ENCODE data around the gene IMPDH1.

IMPDH1 gene

DNA sequence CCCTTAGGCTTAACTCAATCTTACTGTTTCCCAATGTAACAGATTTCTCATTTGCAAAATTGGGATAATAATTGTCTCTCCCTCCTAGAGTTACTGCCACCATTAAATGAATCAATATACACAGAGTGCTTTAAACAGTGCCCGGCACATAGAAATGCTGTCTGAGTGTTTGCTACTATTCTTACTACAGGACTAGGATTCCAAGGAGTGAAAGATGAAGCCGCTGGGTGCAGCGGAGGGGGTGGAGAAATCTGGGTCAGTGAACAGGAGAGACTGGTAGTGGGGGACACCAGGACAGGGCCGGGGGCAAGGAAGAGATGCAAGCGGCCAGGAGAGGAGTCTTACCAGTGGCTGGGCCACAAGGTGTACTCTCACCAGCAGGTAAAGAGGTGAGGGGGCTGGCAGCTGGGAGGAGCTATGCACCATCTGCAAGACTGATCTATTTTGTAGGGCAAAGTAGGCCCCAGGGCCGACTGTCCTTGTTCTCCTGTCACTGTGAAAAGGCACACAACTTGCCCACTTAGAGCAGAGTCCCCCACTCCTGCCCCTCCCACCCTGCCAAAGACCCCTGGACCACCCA, 29.8 kb downstream of the IMPDH1 start:
- Histone ChIP-seq H3K4me3 (ENCODE audit: low read length) (no peak overlapping the region), H3K27me3 (replicated peaks; ENCODE audit: control insufficient read depth, insufficient read depth, low read length) (peaks cover 4% of the 10 kb centered on the region), H3K36me3 (ENCODE audit: control insufficient read depth, insufficient read depth, low read length, severe bottlenecking) (no peaks in the 10 kb centered on the region), H3K9ac (ENCODE audit: low read length) (no peak overlapping the region), H3K4me1 (ENCODE audit: control insufficient read depth, insufficient read depth, low read length) (no peaks in the 10 kb centered on the region), H3K9me3 (ENCODE audit: control insufficient read depth, low read length) (no peaks in the 10 kb centered on the region)
- DNase-seq (ENCODE audit: low read depth) = no peak

DNA sequence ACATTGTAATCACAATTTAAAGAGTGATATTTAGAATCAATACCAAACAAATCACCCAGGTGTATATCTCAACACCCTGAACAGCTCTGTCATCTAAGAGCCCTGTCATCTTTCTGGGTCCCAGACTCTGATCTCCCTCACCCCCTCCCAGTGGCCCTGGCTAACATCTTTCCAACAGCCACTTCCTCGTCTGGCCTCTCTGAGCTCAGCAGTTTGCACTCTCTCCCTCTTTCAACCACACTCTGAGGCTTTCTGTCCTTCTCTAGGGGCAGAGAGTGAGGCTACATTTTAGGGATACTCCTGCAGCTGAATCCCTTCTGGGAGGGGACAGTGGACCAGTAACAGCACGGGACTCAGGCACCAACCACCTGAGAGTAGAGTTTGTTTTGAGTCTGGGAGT, 31.1 kb downstream of the IMPDH1 start:
- no peaks in the 10 kb centered on the region for H3K4me1 ChIP-seq (ENCODE audit: control insufficient read depth, insufficient read depth, low read length)
- peaks cover 11% of the 10 kb centered on the region for H3K27me3 ChIP-seq (replicated peaks; ENCODE audit: control insufficient read depth, insufficient read depth, low read length)
- H3K36me3 ChIP-seq (ENCODE audit: control insufficient read depth, insufficient read depth, low read length, severe bottlenecking) = no peaks in the 10 kb centered on the region
- H3K9ac ChIP-seq (ENCODE audit: low read length) = no peak overlapping the region
- DNase-seq (ENCODE audit: low read depth) = no peak
- no peak overlapping the region for H3K4me3 ChIP-seq (ENCODE audit: low read length)
- H3K9me3 ChIP-seq (ENCODE audit: control insufficient read depth, low read length) = peaks cover 8% of the 10 kb centered on the region

DNA sequence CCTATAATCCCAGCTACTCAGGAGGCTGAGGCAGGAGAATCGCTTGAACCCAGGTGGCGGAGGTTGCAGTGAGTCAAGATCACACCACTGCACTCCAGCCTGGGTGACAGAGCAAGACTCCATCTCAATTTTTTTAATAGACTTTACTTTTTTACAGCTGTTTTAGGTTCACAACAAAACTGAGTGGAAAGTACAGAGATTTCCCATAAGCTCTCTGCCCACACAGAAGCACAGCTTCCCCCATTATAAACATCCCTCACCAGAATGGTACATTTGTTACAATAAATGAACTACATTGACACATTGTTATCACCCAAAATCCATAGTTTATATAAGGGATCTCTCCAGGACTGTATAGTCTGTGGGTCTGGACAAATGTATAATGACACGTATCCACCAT, 33.7 kb downstream of the IMPDH1 start:
- Histone ChIP-seq H3K4me3 (ENCODE audit: low read length) (no peak overlapping the region), H3K9me3 (ENCODE audit: control insufficient read depth, low read length) (peaks cover 10% of the 10 kb centered on the region), H3K9ac (ENCODE audit: low read length) (no peak overlapping the region), H3K27me3 (replicated peaks; ENCODE audit: control insufficient read depth, insufficient read depth, low read length) (peaks cover 15% of the 10 kb centered on the region), H3K36me3 (ENCODE audit: control insufficient read depth, insufficient read depth, low read length, severe bottlenecking) (no peaks in the 10 kb centered on the region), H3K4me1 (ENCODE audit: control insufficient read depth, insufficient read depth, low read length) (no peaks in the 10 kb centered on the region)
- no peak for DNase-seq (ENCODE audit: low read depth)

DNA sequence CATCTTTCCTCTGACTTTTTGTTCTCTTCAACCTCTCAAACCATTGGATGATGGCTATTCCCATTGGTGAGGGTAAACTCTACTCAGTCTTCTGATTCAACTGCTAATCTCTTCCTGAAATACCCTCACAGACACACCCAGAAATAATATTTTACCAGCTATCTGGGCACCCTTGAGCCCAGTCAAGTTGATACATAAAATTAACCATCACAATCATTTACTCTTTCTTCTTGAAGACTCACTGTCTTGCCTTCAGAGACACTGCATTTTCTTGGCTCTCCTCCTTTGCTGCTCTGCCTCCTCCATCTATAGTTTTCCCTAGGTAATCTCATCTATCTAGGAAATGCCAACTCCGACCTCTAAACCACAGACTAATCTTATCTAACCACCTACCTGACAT, 35.7 kb downstream of the IMPDH1 start:
- Histone ChIP-seq H3K9ac (ENCODE audit: low read length) (no peak overlapping the region), H3K27me3 (replicated peaks; ENCODE audit: control insufficient read depth, insufficient read depth, low read length) (peaks cover 15% of the 10 kb centered on the region), H3K36me3 (ENCODE audit: control insufficient read depth, insufficient read depth, low read length, severe bottlenecking) (no peaks in the 10 kb centered on the region), H3K9me3 (ENCODE audit: control insufficient read depth, low read length) (peaks cover 10% of the 10 kb centered on the region), H3K4me1 (ENCODE audit: control insufficient read depth, insufficient read depth, low read length) (no peaks in the 10 kb centered on the region), H3K4me3 (ENCODE audit: low read length) (no peak overlapping the region)
- no peak for DNase-seq (ENCODE audit: low read depth)

DNA sequence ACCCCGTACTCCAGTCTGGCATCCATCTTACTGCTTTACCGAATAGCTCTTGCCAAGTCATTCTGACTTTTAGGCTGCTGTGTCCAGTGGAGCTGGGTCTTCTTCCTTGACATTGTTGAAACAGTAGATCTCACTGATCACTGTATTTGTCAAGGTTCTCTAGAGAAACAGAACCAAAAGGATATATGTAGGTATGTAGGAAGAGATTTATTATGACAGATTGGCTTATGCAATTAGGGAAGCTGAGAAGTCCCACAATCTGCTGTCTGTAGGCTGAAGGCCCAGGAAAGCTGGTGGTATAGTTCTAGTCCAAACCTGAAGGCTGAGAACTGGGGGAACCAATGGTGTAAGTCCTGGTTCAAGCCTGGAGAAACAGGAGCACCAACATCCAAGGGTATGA, 36.2 kb downstream of the IMPDH1 start:
- Histone ChIP-seq H3K36me3 (ENCODE audit: control insufficient read depth, insufficient read depth, low read length, severe bottlenecking) (no peaks in the 10 kb centered on the region), H3K9me3 (ENCODE audit: control insufficient read depth, low read length) (peaks cover 10% of the 10 kb centered on the region), H3K27me3 (replicated peaks; ENCODE audit: control insufficient read depth, insufficient read depth, low read length) (peaks cover 15% of the 10 kb centered on the region), H3K4me3 (ENCODE audit: low read length) (no peak overlapping the region), H3K4me1 (ENCODE audit: control insufficient read depth, insufficient read depth, low read length) (no peaks in the 10 kb centered on the region), H3K9ac (ENCODE audit: low read length) (no peak overlapping the region)
- DNase-seq (ENCODE audit: low read depth) = no peak

DNA sequence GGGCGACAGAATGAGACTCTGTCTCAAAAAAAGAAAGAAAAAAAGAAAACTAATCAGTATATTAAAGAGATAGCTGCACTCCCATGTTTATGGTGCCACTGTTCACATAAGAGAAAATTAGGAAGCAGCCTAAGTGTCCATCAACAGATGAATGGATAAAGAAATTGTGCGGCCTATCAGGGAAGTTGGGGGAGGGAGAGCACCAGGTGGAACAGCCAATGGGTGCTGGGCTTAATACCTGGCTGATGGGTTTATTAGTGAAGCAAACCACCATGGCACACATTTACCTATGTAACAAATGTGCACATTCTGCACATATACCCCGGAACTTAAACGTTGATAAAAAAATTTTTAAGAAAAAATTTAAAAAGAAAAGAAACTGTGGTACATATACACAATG, 39.3 kb downstream of the IMPDH1 start:
- no peak overlapping the region for H3K9ac ChIP-seq (ENCODE audit: low read length)
- no peak overlapping the region for H3K4me3 ChIP-seq (ENCODE audit: low read length)
- H3K27me3 ChIP-seq (replicated peaks; ENCODE audit: control insufficient read depth, insufficient read depth, low read length) = peaks cover 31% of the 10 kb centered on the region
- no peaks in the 10 kb centered on the region for H3K36me3 ChIP-seq (ENCODE audit: control insufficient read depth, insufficient read depth, low read length, severe bottlenecking)
- peaks cover 10% of the 10 kb centered on the region for H3K9me3 ChIP-seq (ENCODE audit: control insufficient read depth, low read length)
- no peaks in the 10 kb centered on the region for H3K4me1 ChIP-seq (ENCODE audit: control insufficient read depth, insufficient read depth, low read length)
- no peak for DNase-seq (ENCODE audit: low read depth)

DNA sequence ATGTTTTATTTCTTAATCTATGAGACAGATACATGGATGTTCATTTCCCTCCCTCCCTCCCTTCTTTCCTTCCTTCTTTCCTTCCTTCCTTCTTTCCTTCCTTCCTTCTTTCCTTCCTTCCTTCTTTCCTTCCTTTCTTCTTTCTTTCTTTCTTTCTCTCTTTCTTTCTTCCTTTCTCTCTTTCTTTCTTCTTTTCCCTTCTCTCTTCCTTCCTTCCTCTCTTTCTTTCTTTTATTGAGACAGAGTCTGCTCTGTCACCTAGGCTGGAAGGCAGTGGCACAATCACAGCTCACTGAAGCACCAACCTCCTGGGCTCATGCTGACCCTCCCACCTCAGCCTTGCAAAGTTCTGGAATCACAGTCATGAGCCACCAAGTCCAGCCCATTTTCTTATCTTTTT, 42.8 kb downstream of the IMPDH1 start:
- Histone ChIP-seq H3K27me3 (replicated peaks; ENCODE audit: control insufficient read depth, insufficient read depth, low read length) (peaks cover 42% of the 10 kb centered on the region), H3K9ac (ENCODE audit: low read length) (no peak overlapping the region), H3K4me1 (ENCODE audit: control insufficient read depth, insufficient read depth, low read length) (peaks cover 2% of the 10 kb centered on the region), H3K9me3 (ENCODE audit: control insufficient read depth, low read length) (no peaks in the 10 kb centered on the region), H3K36me3 (ENCODE audit: control insufficient read depth, insufficient read depth, low read length, severe bottlenecking) (no peaks in the 10 kb centered on the region), H3K4me3 (ENCODE audit: low read length) (no peak overlapping the region)
- DNase-seq (ENCODE audit: low read depth) = no peak

DNA sequence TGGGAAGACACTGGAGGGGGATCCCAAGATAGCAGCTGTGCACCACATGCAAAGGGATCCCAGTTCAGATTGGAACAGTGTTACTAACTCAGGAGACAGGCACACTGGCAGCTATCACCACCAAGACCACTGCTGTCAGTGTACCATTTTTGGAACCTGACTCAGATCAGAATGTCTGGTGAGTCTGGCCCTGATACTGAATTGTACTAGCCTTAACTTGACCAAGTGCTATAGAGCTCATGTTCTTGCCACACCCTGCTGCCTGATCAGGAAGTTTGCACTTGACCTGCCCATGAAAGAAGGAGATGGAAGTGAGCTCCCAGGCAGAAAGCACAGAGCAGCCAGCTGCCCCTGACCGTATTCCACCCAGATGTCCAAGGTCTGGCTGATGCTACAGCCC, 43.5 kb downstream of the IMPDH1 start:
- no peak overlapping the region for H3K9ac ChIP-seq (ENCODE audit: low read length)
- no peak for DNase-seq (ENCODE audit: low read depth)
- peaks cover 2% of the 10 kb centered on the region for H3K4me1 ChIP-seq (ENCODE audit: control insufficient read depth, insufficient read depth, low read length)
- H3K27me3 ChIP-seq (replicated peaks; ENCODE audit: control insufficient read depth, insufficient read depth, low read length) = peaks cover 42% of the 10 kb centered on the region
- H3K4me3 ChIP-seq (ENCODE audit: low read length) = no peak overlapping the region
- H3K36me3 ChIP-seq (ENCODE audit: control insufficient read depth, insufficient read depth, low read length, severe bottlenecking) = no peaks in the 10 kb centered on the region
- no peaks in the 10 kb centered on the region for H3K9me3 ChIP-seq (ENCODE audit: control insufficient read depth, low read length)

DNA sequence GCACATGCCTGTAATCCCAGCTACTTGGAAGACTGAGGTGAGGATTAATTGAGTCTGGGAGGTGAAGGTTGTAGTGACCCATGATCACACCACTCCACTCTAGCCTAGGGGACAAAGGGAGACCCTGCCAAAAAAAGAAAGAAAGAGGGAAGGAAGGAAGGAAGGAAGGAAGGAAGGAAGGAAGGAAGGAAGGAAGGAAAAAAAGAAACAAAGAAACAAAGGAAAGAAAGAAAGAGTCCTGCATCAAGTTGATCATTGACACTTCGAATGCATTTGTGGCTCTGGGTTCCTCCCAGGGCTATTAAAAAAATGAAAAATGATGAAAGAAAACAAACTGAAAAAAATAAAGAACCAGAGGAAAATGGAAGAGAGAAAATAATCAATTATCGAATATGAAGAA, 44.4 kb downstream of the IMPDH1 start:
- H3K27me3 ChIP-seq (replicated peaks; ENCODE audit: control insufficient read depth, insufficient read depth, low read length) = peaks cover 42% of the 10 kb centered on the region
- H3K36me3 ChIP-seq (ENCODE audit: control insufficient read depth, insufficient read depth, low read length, severe bottlenecking) = no peaks in the 10 kb centered on the region
- no peak overlapping the region for H3K4me3 ChIP-seq (ENCODE audit: low read length)

DNA sequence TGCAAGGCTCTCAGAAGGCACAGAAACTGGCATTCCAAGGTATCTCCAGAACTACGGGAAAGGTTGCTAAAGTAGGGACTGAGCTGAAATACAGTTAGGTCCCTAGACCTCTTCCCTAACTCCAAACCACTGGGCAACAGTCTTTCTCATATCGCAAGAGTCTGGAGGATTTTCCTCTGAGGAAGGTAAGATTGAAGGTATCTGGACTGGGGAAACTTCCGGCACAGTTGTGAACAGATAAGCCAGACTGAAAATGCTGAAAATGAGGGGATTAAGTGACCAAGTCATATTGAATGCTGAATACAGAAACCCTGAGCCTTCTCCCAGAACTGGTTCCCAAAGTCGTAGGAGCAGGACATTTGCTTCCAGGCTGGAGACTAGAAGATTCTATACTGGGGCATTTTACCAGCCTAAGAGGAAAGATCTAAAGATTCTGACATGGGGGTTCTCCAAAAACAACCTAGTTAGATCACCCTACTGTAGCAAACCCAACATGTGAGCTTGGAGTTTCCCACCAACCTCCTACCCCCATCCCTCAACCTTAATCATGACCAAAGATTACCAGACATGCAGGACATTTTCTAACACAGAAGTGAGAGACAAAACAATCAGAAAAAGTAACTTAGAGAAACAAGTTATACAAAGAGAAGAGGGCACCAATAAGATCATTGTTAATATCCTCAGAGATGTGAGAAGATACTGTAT, 45.5 kb downstream of the IMPDH1 start:
- H3K4me3 ChIP-seq (ENCODE audit: low read length) = no peak overlapping the region
- no peak overlapping the region for H3K9ac ChIP-seq (ENCODE audit: low read length)
- H3K36me3 ChIP-seq (ENCODE audit: control insufficient read depth, insufficient read depth, low read length, severe bottlenecking) = no peaks in the 10 kb centered on the region
- H3K4me1 ChIP-seq (ENCODE audit: control insufficient read depth, insufficient read depth, low read length) = peaks cover 8% of the 10 kb centered on the region
- H3K9me3 ChIP-seq (ENCODE audit: control insufficient read depth, low read length) = no peaks in the 10 kb centered on the region
- no peak for DNase-seq (ENCODE audit: low read depth)
- H3K27me3 ChIP-seq (replicated peaks; ENCODE audit: control insufficient read depth, insufficient read depth, low read length) = peaks cover 42% of the 10 kb centered on the region

More for the DNA sequence above, 44.4 kb downstream of the IMPDH1 start:
- DNase-seq (ENCODE audit: low read depth) = no peak
- peaks cover 5% of the 10 kb centered on the region for H3K4me1 ChIP-seq (ENCODE audit: control insufficient read depth, insufficient read depth, low read length)
- H3K9me3 ChIP-seq (ENCODE audit: control insufficient read depth, low read length) = no peaks in the 10 kb centered on the region
- no peak overlapping the region for H3K9ac ChIP-seq (ENCODE audit: low read length)

DNA sequence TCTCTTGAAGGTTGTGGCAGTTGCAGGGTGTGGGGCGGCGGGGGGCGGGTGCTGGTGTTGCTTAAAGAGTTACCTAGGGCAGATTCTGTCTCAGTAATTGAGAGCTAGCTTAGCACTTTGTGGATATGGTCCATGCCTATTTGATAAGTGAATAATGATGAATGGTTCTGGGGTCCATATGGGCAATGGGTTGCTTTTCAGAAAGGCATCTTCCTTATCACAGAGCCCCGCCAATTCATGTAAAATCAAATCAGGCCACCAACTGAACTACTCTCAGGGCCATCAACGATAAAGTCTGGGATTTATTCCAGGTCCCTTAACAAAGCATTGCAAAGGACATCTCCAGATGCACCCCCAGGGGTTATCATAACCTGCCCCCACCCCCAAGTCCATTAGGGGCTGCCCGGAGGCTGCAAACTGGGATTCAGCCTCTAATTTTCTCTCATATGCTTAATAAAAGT, 46.5 kb downstream of the IMPDH1 start:
- Histone ChIP-seq H3K4me3 (ENCODE audit: low read length) (no peak overlapping the region), H3K4me1 (ENCODE audit: control insufficient read depth, insufficient read depth, low read length) (peaks cover 19% of the 10 kb centered on the region), H3K9me3 (ENCODE audit: control insufficient read depth, low read length) (no peaks in the 10 kb centered on the region), H3K9ac (ENCODE audit: low read length) (no peak overlapping the region), H3K27me3 (replicated peaks; ENCODE audit: control insufficient read depth, insufficient read depth, low read length) (peaks cover 42% of the 10 kb centered on the region), H3K36me3 (ENCODE audit: control insufficient read depth, insufficient read depth, low read length, severe bottlenecking) (no peaks in the 10 kb centered on the region)
- no peak for DNase-seq (ENCODE audit: low read depth)

DNA sequence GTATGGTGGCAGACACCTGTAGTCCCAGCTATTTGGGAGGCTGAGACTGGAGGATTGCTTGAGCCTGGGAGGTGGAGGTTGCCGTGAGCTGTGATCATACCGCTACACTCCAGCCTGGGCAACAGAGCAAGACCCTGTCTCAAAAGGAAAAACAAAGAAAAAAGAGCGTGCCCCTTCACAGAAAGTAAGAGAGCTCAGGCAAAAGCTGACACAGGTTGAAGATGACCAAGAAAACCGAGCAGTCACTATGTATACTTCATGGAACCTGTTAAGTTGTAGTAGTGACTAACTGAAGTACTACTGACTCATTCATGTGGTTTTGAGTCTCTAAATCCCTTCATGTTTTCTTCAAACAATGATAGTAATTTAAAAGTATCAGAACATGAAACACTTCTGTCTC, 47.1 kb downstream of the IMPDH1 start:
- Histone ChIP-seq H3K4me1 (ENCODE audit: control insufficient read depth, insufficient read depth, low read length) (peaks cover 25% of the 10 kb centered on the region), H3K36me3 (ENCODE audit: control insufficient read depth, insufficient read depth, low read length, severe bottlenecking) (no peaks in the 10 kb centered on the region), H3K9me3 (ENCODE audit: control insufficient read depth, low read length) (no peaks in the 10 kb centered on the region), H3K4me3 (ENCODE audit: low read length) (no peak overlapping the region), H3K27me3 (replicated peaks; ENCODE audit: control insufficient read depth, insufficient read depth, low read length) (peaks cover 41% of the 10 kb centered on the region), H3K9ac (ENCODE audit: low read length) (no peak overlapping the region)
- no peak for DNase-seq (ENCODE audit: low read depth)
